ENCODE measurements around the gene LDLRAD2. TPM values are rescaled to one million over a fixed set of nuclear protein-coding genes. Genes with fewer than 3 reads are reported as not detected.
"Not testable (repeated sequence)": the region's sequence is repeated elsewhere in the genome, so short reads cannot be mapped to it uniquely, and the experiment has no call there.

LDLRAD2 gene
- total RNA-seq, 1 donor from 2014 or later, result 0.05 TPM

- peak; percentile 99 for DNase-seq (ENCODE audit: low spot score)
- intact Hi-C loops (cut with DNase I), result loop anchor here (5.0 to 10.0 kb wide), 2 partner anchors 154 to 538 kb away; partner anchors contain the start of gene HSPG2
These were observed 29.0 kb upstream of the LDLRAD2 start, which contains the start of gene USP48 for GRCh38 chr1:21782868-21783678. Gene USP48, minus strand, starts transcription at chr1:21783149. Its CDS starts 192 bp downstream, at chr1:21782957.

- no peak for DNase-seq (ENCODE audit: low spot score)
- intact Hi-C loops (cut with DNase I), result loop anchor here (5.0 to 10.0 kb wide), 2 partner anchors 153 to 539 kb away; partner anchors contain the start of gene HSPG2
These were observed 28.1 kb upstream of the LDLRAD2 start for GRCh38 chr1:21783679-21784603.

GRCh38 chr1:21785764-21786163 is 26.3 kb upstream of the LDLRAD2 start:
- intact Hi-C loops (cut with DNase I), result loop anchor here (10.0 kb wide), 1 partner anchor 541 kb away; no protein-coding TSS in a partner anchor
- not testable (repeated sequence) for DNase-seq (ENCODE audit: low spot score)

- DNase-seq (ENCODE audit: low spot score), result no peak
- intact Hi-C loops (cut with DNase I), result loop anchor here (10.0 kb wide), 1 partner anchor 542 kb away; no protein-coding TSS in a partner anchor
These were observed 25.4 kb upstream of the LDLRAD2 start for GRCh38 chr1:21786640-21787039.

GRCh38 chr1:21793104-21793503 is 19.0 kb upstream of the LDLRAD2 start:
- intact Hi-C loops (cut with DNase I), result no loop called here

GRCh38 chr1:21794656-21795055 is 17.4 kb upstream of the LDLRAD2 start:
- no peak for DNase-seq (ENCODE audit: low spot score)
- intact Hi-C loops (cut with DNase I), result no loop called here

More at GRCh38 chr1:21793104-21793503, 19.0 kb upstream of the LDLRAD2 start:
- DNase-seq (ENCODE audit: low spot score), result no peak

- intact Hi-C loops (cut with DNase I), result no loop called here
- DNase-seq (ENCODE audit: low spot score), result no peak
These were observed 17.0 kb upstream of the LDLRAD2 start for GRCh38 chr1:21795075-21795474.

- no peak for DNase-seq (ENCODE audit: low spot score)
These were observed 12.3 kb upstream of the LDLRAD2 start for GRCh38 chr1:21799730-21800129.

GRCh38 chr1:21801100-21801499 is 11.0 kb upstream of the LDLRAD2 start:
- no peak for DNase-seq (ENCODE audit: low spot score)
- intact Hi-C loops (cut with DNase I), result no loop called here

More at GRCh38 chr1:21799730-21800129, 12.3 kb upstream of the LDLRAD2 start:
- intact Hi-C loops (cut with DNase I), result no loop called here

GRCh38 chr1:21804536-21804935 is 7.5 kb upstream of the LDLRAD2 start:
- DNase-seq (ENCODE audit: low spot score), result no peak
- intact Hi-C loops (cut with DNase I), result no loop called here

GRCh38 chr1:21813542-21813941 is 1.5 kb downstream of the LDLRAD2 start:
- intact Hi-C loops (cut with DNase I), result no loop called here
- no peak for DNase-seq (ENCODE audit: low spot score)

- intact Hi-C loops (cut with DNase I), result no loop called here
- no peak for DNase-seq (ENCODE audit: low spot score)
These were observed 2.3 kb downstream of the LDLRAD2 start for GRCh38 chr1:21814241-21814918.

GRCh38 chr1:21814981-21815582 is 3.0 kb downstream of the LDLRAD2 start:
- DNase-seq (ENCODE audit: low spot score), result no peak
- intact Hi-C loops (cut with DNase I), result no loop called here

GRCh38 chr1:21815724-21816321 is 3.8 kb downstream of the LDLRAD2 start:
- intact Hi-C loops (cut with DNase I), result no loop called here
- no peak for DNase-seq (ENCODE audit: low spot score)

GRCh38 chr1:21816602-21817302 is 4.7 kb downstream of the LDLRAD2 start:
- no peak for DNase-seq (ENCODE audit: low spot score)
- intact Hi-C loops (cut with DNase I), result no loop called here

GRCh38 chr1:21818656-21819055 is 6.6 kb downstream of the LDLRAD2 start:
- no peak for DNase-seq (ENCODE audit: low spot score)
- intact Hi-C loops (cut with DNase I), result no loop called here

- no peak for DNase-seq (ENCODE audit: low spot score)
- intact Hi-C loops (cut with DNase I), result loop anchor here (5.0 kb wide), 2 partner anchors 52 to 67 kb away; no protein-coding TSS in a partner anchor
These were observed 8.7 kb downstream of the LDLRAD2 start for GRCh38 chr1:21820597-21821232.
